HUES6 (cell line): ENCODE results near the gene CBX2.

Experiments used
- H3K27ac ChIP-seq: 2 replicates; pipeline ENCODE4 v1.7.0; 2013; ENCODE audit warnings: low read depth, mild to moderate bottlenecking, low read length, inconsistent platforms
- H3K27me3 ChIP-seq: 2 replicates; pipeline ENCODE4 v1.6.1; 2013; ENCODE audit warnings: low read length; ENCODE audit not compliant: control insufficient read depth, insufficient read depth
- H3K36me3 ChIP-seq: 2 replicates; pipeline ENCODE4 v1.6.1; 2013; ENCODE audit warnings: low read length; ENCODE audit not compliant: control insufficient read depth, insufficient read depth
- H3K4me1 ChIP-seq: 2 replicates; pipeline ENCODE4 v1.6.1; 2013; ENCODE audit warnings: low read length; ENCODE audit not compliant: control insufficient read depth, insufficient read depth
- H3K4me3 ChIP-seq: 2 replicates; pipeline ENCODE4 v1.5.1; 2013; ENCODE audit warnings: low read depth, low read length
- H3K9ac ChIP-seq: one replicate; pipeline ENCODE4 v1.6.1; 2013; ENCODE audit warnings: mild to moderate bottlenecking, low read length
- H3K9me3 ChIP-seq: 2 replicates; pipeline ENCODE4 v1.6.1; 2013; ENCODE audit warnings: low read depth, low read length; ENCODE audit not compliant: control insufficient read depth, insufficient read depth

CBX2 gene

DNA sequence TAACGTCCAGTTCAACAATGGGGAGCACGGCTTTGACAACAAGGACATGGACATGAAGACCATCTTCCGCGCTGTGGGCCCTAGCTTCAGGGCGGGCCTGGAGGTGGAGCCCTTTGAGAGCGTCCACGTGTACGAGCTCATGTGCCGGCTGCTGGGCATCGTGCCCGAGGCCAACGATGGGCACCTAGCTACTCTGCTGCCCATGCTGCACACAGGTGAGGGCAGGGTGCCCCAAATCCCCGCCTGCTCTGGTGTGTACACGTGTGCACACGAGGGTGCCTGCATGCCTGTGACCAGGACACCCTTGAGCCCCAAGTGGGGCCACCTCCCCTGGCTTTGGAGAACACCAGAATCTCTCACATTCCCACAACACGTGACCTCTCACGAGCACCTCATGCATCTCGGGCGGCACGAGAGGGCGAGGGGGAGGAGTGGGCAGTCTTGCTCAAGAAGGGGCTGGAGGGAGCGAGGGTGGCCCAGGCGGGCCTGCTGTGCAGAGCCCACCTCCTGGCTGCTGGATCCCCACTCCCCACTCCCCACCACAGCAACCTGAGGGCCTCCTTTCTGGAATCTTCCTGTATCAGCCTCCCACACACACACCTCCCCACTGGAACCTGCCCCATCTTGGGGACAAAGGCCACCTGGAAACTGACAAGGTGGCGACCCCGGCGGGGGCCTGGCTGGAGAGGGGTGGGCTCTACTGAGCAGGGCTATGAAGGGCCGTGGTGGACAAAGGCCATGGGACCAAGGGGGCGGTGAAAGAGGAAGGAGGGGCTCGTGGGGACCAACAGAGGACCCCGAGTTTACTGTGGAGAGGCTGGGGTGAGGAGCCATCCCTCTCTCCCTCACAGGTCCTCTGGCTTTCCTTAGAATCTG is 40.7 kb upstream of the CBX2 start:
- Histone ChIP-seq H3K4me1 (peaks cover 2% of the 10 kb centered on the region; the same call in 1 of the 2 replicates), H3K27me3 (peaks cover 40% of the 10 kb centered on the region), H3K9ac (no peak overlapping the region)

DNA sequence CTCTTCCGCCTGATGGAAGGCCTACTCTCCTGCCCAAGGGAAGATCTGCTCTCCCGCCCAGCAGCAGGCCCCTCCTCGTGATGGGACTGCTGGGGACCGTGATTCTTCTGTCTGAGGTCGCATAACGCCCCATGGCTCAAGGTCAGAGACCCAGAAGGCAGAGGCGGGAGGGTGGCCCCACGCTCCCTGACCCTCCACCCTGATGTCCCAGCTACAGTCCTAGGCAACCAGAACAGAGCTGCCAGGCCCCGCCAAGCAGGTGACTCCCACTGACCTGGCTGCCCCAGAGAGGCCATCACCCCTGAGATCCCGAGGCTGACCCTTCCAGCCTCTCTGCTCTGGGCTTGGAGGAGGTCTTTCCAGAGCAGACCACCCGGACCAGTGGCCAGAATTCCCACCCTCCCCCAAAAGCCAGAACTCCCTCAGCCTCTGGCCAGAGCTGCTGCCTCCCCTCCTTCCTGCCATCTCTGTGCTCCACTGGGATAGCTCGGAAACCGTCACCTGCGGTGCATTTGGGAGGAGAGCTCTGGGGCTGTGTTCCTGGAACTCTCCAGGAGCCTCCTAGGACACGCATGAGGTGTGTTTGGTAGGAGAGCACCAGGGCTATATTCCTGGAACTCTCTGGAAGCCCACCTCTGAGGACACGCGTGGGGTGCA is 39.9 kb upstream of the CBX2 start:
- no peaks in the 10 kb centered on the region for H3K36me3 ChIP-seq
- H3K9ac ChIP-seq = no peak overlapping the region
- peaks cover 48% of the 10 kb centered on the region for H3K27me3 ChIP-seq
- H3K4me1 ChIP-seq = peaks cover 3% of the 10 kb centered on the region; the same call in 1 of the 2 replicates
- no peaks in the 10 kb centered on the region for H3K9me3 ChIP-seq
- H3K27ac ChIP-seq = no peak overlapping the region
- no peak overlapping the region for H3K4me3 ChIP-seq

More for the DNA sequence above, 40.7 kb upstream of the CBX2 start:
- Histone ChIP-seq H3K4me3 (no peak overlapping the region), H3K36me3 (no peaks in the 10 kb centered on the region), H3K9me3 (no peaks in the 10 kb centered on the region), H3K27ac (no peak overlapping the region)

DNA sequence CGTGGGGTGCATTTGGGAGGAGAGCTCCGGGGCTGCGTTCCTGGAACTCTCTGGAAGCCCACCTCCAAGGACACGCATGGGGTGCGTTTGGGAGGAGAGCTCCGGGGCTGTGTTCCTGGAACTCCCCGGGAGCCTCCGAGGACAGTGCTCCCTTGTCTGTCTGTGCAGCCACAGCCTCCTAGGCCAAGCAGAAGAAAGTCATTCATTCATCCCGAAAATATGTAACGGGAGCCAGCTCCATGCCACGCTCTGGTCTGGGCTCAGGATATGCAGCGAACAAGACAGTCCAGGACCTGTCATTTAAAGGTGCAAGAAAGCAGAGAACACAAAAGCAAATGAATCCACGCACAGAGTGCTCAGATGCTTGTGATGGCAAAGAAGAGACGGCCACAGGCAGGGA is 39.3 kb upstream of the CBX2 start:
- H3K9me3 ChIP-seq = no peaks in the 10 kb centered on the region
- H3K9ac ChIP-seq = no peak overlapping the region
- peaks cover 54% of the 10 kb centered on the region for H3K27me3 ChIP-seq
- no peaks in the 10 kb centered on the region for H3K36me3 ChIP-seq
- no peak overlapping the region for H3K4me3 ChIP-seq
- H3K27ac ChIP-seq = no peak overlapping the region
- H3K4me1 ChIP-seq = peaks cover 3% of the 10 kb centered on the region; the same call in 1 of the 2 replicates

DNA sequence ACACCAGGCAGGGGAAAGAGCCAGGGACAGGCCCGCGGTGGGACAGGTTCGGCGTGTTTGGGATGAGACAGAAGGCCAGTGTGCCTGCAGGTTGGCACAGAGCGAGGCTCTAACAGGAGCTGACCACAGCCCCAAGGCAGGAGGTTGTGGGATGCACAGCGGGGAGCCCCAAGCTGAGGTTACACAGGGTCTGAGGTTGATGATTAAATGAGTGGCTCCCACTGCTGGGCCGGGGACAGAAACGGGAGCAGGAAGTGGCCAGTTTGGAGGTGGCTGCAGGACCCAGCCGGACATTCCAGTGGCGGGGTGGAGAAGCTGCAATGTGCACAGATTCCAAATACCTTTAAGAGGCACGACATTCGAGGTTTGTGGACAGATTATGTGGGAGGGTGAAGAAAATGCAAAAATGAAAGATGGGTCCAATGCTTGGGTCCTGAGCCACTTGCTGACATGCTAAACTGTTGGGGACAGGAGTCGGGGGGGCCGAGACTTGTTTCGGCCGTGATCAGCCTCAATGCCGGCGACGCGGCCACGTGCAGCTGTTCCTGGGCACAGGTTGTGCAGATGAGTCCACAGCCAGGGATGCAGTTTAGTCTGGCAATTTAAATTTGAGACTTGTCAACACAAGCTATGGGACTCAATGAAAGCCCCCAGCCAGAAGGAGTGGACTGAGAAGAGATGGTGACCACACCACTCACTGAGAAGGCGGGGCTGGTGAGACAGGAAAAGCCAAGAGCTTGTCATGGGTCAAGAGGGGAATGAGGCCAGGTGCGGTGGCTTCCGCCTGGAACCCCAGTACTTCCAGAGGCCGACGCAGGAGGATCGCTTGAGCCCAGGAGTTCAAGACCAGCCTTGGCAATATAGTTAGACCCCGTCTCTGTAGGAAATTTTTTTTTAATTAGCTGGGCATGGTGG is 38.5 kb upstream of the CBX2 start:
- H3K9ac ChIP-seq = no peak overlapping the region
- no peaks in the 10 kb centered on the region for H3K9me3 ChIP-seq
- peaks cover 57% of the 10 kb centered on the region for H3K27me3 ChIP-seq
- no peaks in the 10 kb centered on the region for H3K36me3 ChIP-seq
- no peak overlapping the region for H3K27ac ChIP-seq
- H3K4me1 ChIP-seq = peaks cover 3% of the 10 kb centered on the region; the same call in 1 of the 2 replicates
- no peak overlapping the region for H3K4me3 ChIP-seq

DNA sequence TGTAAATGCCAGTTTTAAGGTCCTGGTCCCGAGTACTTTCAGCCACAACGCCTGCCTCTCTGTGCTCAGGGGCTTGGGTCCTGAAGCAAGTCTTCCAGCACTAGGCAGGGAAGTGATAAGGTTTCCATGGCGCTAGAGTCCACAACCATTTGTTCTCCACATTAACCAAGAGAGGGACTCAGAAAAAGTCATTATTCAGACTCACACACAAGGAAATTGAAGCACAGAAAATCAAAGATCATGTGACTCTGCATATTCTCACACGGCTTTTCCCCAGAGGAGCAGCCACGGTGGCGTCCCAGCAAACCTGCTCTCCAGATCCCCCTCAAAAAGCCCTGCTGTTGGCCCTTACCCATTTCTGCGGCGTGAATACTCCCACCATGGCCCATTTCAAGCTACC is 37.5 kb upstream of the CBX2 start:
- Histone ChIP-seq H3K27me3 (peaks cover 62% of the 10 kb centered on the region), H3K4me1 (peaks cover 3% of the 10 kb centered on the region; the same call in 1 of the 2 replicates), H3K27ac (no peak overlapping the region), H3K9me3 (no peaks in the 10 kb centered on the region), H3K4me3 (no peak overlapping the region), H3K9ac (no peak overlapping the region), H3K36me3 (no peaks in the 10 kb centered on the region)

DNA sequence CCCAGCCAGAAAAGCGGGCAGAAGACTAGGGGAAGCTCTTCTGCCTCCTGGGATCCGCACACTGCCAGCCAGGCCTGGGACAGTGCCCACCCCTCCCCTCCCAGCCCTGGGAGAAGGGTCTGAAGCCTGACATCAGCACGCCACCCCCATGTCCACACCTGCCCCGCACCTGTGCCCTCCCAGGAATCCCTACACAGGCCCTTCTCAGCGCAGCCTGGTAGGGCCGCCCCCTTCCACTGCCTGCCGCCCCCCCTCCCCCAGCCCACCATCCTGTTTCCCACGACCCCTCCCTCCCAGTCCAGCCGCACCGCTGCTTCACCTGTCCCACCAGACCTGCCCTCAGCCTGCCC is 36.6 kb upstream of the CBX2 start:
- no peaks in the 10 kb centered on the region for H3K9me3 ChIP-seq
- peaks cover 69% of the 10 kb centered on the region for H3K27me3 ChIP-seq
- no peak overlapping the region for H3K9ac ChIP-seq
- no peak overlapping the region for H3K27ac ChIP-seq
- H3K4me1 ChIP-seq = peaks cover 4% of the 10 kb centered on the region
- no peaks in the 10 kb centered on the region for H3K36me3 ChIP-seq
- H3K4me3 ChIP-seq = peak overlapping the region; percentile 70

DNA sequence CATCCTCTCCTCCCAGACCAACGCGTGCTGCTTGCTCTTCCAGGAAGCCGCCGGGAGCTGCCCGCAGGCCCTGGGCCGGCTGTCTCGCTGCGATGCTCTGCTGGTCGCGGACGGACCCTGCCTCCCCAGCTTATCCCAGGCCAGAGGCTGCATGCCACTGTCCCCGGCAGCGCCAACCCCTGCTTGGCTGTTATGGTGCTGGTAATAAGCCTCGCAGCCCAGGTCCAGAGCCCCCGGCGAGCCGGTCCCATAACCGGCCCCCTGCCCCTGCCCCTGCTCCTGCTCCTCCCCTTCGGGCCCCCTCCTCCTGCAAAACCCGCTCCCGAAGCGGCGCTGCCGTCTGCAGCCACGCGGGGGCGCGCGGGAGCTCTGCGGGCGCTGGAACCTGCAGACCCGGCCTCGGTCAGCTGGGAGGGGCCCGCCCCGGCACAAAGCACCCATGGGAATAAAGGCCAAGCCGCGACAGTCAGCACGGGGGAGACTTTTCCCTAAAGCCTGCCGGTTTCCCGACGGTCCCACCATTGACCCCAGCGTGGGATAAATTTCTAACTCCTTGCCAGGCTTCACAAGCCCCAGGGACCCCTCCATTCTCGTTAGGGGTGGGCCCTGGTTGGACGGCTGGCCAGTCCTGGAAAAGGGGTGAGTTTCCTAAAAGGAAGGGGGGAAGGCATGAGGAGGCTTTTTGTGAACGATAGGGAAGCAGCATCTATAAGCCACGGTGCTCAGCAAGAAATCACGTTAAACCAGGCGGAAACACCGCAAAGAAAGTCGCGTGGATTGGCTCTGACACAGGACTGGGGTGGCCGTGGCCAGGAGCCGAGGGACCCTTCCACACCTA is 36.0 kb upstream of the CBX2 start:
- no peaks in the 10 kb centered on the region for H3K36me3 ChIP-seq
- H3K27ac ChIP-seq = no peak overlapping the region
- peak overlapping the region; percentile 70 for H3K4me3 ChIP-seq
- peaks cover 10% of the 10 kb centered on the region for H3K4me1 ChIP-seq
- no peak overlapping the region for H3K9ac ChIP-seq
- peaks cover 75% of the 10 kb centered on the region for H3K27me3 ChIP-seq
- no peaks in the 10 kb centered on the region for H3K9me3 ChIP-seq

DNA sequence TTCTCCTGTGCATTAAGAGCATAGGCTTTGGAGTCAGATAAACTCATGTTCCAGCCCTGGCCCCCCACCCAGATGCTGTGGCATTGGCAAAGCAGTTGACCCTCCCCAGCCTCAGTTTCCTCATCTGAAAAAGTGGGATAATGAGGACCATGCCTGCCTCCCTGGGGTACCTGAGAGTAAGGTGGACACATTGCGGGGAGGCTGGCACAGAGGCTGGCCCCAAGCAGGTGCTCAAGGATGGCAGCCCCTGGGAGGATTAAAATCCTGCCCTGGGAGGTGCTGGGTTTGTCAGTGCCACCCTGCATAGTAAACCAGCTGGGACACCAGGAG is 35.4 kb upstream of the CBX2 start:
- Histone ChIP-seq H3K9ac (no peak overlapping the region), H3K27ac (no peak overlapping the region), H3K4me3 (no peak overlapping the region), H3K4me1 (peaks cover 11% of the 10 kb centered on the region), H3K36me3 (no peaks in the 10 kb centered on the region), H3K9me3 (no peaks in the 10 kb centered on the region), H3K27me3 (peaks cover 80% of the 10 kb centered on the region)

DNA sequence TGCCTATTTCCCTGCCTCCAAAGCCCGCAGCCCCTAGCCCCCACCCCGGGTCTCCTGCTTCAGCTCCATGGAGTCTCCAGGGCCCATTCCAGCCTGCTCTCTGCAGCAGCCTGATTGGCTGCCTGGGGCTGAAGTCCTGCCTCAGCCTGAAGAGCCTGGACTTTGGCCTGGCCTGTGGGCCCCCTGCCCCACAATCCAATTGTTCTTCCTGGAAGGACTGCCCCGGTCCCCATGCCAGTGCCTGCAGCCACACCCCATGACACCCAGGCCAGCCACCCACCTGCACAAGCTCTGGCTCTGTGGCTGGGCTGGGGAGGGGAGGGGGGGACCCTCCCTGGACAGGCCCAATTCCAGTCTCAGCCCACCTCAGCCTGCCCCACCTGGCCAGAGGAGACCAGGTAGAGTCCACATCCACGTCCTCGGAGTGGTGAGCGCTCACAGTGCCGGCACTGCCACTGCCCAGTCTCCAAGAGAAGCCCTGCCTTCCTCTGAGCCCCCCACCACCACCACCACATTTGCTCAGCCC is 34.9 kb upstream of the CBX2 start:
- H3K4me3 ChIP-seq = no peak overlapping the region
- H3K4me1 ChIP-seq = peaks cover 16% of the 10 kb centered on the region
- no peak overlapping the region for H3K27ac ChIP-seq
- H3K9me3 ChIP-seq = no peaks in the 10 kb centered on the region
- no peaks in the 10 kb centered on the region for H3K36me3 ChIP-seq
- peaks cover 83% of the 10 kb centered on the region for H3K27me3 ChIP-seq
- no peak overlapping the region for H3K9ac ChIP-seq

DNA sequence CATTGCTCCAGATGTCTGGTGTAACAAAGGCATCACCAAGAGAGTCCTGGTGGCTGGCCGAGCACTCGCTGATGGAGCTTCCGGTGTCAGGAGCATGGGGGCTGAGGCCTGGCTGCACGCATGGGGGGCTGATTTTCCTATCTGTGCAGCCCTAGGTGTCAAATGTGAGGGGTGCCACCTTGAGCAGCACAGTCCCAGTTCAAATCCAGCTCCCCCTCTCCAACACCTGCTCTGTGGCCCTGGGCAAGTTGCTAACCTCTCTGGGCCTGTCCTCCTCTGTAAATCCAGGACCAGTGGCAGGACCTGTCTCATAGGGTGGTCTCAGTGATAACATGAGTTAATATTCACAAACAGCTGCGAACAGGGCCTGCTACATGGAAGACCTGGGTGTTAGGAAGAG is 34.3 kb upstream of the CBX2 start:
- no peak overlapping the region for H3K27ac ChIP-seq
- H3K27me3 ChIP-seq = peaks cover 83% of the 10 kb centered on the region

More for the DNA sequence above, 34.3 kb upstream of the CBX2 start:
- no peaks in the 10 kb centered on the region for H3K36me3 ChIP-seq
- H3K4me3 ChIP-seq = no peak overlapping the region
- no peak overlapping the region for H3K9ac ChIP-seq
- peaks cover 16% of the 10 kb centered on the region for H3K4me1 ChIP-seq
- H3K9me3 ChIP-seq = no peaks in the 10 kb centered on the region
